IPS-NIHi11 (cell line): ENCODE results near the gene FLT3.

ENCODE experiments used
- DNase-seq: peaks from one replicate; pipeline ENCODE4 v3.0.0; 2012; ENCODE audit warnings: mixed read lengths, low spot score

Gene FLT3

DNA sequence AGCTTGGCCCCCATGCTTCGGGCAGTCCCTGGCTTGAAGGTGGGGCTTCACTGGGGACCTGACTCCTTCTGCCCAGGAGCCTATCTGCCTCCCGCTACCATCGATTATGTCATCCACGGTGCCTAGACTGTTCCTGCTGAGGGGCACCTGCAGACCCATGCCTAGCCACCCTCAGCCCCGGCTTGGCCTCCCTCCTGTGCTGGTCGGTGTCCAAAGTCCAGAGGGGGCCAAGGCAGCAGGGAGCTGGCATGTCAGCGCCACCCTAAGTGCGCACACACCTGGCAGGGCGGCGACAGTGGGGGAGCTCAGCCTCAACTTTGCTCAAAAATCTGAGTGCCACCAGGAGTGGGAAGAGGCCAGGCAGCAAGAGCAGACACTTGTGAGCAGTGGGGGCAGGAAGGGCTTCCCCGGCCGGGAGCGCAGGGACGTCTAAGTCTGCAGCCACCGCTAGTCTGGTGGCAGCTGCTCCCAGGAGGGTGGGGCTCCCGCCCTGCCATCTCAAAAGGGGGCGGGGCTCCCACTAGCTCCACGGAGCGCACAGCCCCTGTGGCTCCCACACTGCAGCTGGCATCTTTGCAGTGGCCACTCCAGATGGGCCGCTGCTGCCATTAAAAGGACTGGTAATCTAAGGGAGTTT, 98.4 kb downstream of the FLT3 start:
- no peak for DNase-seq

DNA sequence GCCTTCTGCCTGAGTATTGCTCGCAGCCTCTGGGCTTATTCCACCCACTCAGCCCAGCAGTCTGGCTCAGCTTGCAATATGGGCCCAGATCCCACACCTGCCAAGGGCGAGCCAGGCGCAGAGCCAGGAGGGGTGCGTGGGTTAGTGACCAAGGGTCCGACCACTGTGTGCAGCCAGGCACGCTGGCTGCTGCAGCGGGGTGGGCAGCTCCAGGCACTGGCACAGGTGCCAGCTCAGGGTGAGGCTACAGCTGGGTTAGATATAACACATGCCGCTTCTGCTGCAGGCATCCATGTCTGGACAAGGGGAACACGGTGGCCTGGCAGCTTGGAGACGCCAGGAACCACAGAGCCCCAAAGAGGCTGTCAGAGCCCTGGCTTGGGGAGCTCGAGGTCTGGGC, 99.3 kb downstream of the FLT3 start:
- DNase-seq = no peak

DNA sequence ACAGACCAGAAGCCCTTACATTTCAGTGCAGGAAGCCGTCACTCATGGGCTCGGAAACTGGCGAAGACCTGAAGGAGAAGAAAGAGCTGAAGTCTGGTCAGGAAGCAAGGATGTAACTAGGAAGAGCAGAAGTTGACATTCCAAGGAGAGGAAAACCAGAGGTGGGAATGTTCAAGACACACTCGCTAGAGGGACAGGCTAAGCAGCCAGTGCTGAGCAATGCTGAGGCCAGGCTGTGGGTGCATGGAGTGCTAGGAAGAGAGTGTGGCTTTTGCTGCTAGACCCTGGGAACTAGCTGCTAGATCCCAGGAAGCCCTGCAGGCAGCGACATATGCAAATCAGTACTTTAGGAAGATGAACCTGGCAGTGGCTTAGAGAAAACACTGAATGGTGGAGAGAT, 99.8 kb downstream of the FLT3 start:
- DNase-seq = peak; percentile 26

DNA sequence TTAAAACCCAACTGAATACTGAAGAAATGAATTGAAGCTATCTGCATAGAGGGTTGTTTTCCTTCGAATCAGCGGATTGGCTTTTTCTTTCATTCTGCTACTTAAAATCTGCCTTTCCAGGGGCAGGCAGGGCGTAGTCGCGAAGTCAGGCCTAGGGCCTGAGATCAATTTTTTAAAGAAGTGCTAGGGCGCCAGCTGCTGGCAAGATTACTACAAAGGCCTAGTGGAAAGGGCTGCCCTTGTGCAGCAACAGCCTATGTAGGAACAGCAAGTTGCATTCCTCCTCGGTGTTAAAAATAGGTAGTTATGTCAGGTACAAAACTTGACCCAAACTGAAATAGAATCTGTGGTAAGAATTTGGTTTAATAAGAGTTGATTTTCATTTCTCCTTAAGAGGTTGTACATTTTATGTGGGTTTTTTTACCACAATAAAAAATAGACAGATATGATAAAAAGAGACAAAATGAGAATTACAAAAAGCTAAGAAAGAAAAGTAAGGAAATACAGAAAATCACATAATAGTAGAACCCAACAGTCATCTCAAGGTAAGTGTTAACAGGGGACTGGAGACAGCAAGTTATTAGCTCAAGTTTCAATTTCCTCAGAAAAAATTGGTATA, 102.4 kb downstream of the FLT3 start:
- peak; percentile 58 for DNase-seq

DNA sequence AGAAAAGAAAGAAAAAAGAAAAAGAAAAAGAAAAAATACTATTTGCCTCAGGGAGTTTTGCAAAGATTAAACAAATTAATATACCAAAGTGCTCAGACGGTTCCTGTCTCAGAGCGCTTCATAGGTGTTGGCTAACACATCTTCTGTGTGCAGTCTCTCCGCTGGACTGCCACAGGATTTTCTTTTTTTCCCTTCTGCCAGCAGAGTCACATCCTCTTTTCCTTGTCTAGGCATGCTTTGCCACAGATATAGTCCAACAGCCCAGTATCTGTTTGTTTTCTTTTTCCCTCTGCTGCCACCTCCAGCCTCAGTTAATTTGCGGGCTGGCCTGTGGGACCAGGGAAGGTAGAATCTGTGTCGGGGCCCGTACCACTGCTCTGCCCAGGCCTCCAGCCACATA, 108.5 kb downstream of the FLT3 start:
- DNase-seq = no peak

DNA sequence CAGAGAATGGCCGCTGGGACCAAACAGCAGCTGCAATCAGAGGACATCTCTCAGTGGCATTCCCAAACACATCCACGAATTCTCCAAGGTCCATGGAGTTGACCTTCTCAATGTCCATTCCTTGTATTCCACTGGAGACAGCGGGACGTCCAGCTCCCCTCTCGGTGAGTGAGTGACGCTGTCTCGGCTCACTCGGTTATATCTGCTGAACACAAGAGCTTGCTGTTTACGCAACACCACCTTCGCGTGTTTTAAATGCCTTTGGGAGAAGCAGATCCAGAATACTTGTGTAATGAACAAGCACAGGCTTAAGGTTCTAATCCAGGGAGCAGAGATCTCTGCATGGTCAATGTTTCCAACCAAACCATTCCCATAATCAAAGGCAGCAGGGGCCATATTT, 111.9 kb downstream of the FLT3 start, which contains the start of gene URAD:
Gene URAD, minus strand, starts transcription at position 174 of the 400 bp plus-strand sequence. Its CDS starts 56 bp downstream, at position 118.
- no peak for DNase-seq

DNA sequence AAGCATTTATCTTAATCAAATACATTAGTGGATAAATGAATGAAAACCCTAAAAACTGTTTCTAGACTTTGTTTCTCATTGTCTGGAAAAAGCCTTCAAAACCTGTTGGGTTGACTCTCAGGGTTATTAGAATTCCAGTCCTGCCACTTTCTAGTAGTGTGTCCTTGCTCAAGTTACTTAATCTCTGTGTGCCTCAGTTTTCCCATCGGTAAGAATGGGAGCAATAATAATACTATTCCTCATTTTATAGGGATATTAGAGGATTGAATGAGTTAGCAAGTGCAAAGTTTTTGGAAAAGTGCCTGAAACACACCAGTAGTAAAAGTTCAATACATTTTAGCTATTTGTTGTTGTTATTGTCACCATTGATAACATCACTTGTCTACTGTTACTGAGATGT, 114.8 kb downstream of the FLT3 start:
- no peak for DNase-seq

DNA sequence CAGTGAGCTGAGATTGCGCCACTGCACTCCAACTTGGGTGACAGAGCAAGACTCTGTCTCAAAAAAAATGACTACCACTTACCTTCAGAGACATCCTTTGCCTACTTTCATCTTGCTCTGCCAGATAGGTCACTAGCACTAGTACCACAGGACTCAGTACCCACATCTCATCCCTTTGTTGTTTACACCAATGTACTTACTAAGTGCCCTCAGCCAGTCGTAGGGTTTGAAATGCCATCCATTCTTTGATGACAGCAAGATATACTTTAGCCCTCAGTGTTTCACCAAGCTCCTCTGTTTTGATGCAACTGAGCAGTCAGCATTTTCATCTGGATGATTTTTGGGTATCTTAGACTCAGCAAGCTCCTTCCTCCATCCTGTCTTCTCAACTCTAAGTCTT, 118.0 kb downstream of the FLT3 start:
- no peak for DNase-seq

DNA sequence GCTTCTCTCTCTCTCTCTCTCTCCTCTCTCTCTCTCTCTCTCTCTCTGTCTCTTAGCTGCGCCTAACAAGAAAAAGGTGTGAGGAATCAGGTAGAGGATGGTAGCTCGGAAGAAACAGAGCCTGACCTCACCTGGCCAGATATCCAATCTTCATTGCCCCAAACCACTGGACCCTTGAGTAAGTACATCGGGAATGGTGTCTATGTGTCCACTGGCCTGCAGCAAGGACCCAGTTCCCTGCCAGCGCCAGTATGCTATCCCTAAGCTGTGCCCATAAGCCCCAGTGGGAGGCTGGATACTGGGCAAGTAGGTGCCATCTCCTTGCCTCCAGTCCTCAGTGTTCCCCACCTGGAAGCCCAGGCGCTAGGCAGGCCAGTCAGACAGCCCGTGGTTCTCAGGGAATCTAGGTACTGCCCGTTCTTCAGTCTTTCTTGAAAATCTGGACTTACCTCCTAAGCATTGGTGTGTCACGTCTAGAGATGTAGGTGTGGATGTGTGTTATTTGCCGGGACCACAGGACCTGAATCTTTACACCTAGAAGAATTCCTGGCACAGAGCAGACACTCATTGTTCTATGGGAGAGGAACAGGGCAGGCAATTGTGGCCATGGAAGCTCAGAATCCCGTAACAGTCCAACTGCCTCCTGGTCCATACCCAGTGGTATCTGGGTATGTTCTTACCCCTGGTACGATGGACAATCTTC, 119.2 kb downstream of the FLT3 start:
- no peak for DNase-seq

DNA sequence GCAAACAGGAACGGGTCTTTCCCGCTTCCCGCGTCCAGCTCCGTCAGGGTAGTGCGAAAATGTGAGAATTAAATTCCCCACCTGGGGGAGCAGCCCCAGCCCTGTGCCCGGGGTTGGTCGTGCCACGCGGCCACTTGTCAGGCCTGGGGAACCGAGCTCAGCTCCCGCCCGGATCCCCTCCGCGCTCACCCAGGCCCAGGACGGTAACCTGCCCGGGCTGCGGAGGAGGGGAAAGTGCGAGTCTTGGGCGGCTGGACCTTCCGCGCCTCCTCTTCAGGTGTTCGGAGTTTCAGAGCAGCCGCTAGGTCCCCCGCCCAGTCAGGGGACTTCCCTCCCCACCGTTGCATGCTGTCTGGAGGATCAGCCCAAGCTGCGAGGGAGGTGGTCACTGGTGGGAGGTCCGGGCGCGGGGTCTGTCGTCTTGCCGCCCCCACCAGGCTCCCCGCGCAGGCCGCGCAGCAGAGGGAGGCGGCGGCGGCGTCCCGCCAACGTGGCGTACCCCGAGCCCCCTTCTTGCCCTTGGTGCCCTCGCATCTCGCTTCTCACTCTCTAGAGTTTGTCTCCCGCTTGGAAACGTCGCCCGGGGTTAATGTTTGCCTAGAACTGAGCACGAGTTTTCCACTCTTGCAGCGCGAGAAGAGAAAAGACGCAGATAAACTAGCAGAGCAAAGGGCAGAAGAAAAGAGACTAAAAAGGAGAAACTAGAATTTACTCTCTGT, 119.9 kb downstream of the FLT3 start:
- no peak for DNase-seq

DNA sequence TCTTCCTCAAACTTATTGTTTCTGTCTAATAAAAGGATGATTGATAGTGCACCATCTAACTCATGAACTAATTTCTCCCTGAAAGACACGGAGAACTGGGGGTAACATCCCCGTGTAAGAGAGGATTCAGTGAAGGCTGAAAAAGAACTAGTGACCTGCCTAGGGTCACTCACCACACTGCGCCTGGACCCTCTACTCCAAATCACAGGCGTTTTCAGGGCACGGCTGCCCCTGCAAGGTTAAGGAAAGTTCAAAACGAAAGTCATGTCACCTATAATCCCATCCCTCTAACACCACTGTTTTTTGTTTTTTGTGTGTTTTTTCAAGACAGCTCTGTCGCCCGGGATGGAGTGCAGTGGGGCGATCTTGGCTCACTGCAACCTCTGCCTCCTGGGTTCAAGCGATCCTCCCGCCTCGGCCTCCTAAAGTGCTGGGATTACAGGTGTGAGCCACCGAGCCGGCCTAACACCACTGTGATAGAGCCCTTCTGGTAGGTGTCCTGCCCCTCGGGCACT, 120.6 kb downstream of the FLT3 start:
- DNase-seq = no peak

DNA sequence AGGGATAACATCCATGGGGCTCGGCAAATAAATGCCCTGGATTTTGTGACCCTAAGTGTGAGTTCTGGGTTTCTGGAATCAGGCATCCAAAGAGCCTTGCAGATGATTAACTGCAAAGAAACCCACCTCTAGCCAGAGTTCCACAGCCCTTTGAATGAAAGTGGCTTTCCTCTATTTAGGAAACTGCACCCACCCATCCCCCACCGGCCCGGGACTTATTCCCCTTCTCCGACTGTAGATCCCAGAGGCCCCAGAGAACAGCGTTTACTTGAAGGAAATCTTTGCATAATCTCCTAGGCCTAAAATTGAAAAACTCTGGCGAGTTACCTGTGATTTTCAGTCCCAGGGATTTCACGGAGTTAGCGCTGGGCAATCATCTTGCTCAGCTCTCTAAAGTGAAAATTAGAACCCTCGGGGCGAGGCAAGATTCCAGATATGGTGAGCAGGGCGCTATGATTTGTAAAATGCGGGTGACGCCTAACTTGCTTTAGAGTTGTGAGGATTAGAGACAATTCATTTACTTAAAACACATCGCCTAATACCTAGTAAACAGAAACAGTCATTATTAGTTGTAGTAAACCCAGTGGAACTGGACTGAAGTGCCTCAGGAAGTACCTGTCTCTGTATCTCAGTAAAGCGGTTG, 121.3 kb downstream of the FLT3 start:
- no peak for DNase-seq

DNA sequence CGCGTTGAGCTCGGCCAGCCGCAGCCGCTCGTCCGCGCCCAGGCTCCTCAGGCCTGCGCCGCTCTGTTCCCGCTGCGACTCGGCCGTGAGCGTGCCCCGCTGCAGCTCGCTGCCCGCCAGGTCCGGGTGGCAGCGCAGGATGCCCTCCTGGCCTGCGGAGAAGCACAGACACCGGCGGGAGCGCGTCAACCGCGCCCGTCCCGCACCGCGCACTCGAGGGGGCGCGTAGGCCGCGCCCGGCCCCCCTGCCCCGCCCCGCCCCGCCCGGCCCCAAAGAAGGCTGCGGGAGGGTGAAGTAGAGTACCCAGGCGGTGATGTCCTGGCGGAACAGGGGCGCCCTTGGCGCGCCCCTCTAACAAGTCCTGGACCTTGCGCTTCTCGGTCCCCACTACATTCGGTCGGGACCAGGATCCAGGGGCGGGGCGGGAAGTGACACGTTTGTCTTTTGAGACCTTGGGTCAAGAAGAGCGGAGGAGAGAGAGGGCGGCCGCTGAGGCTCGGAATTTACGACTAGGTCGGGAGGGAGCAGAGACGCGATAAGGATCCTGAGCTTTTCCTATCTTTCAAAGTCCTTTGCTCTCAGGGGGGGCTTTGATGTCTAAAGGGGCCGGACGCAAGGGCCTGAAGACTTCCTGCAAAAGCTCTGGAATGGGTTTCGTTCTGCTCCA, 121.9 kb downstream of the FLT3 start:
- no peak for DNase-seq

DNA sequence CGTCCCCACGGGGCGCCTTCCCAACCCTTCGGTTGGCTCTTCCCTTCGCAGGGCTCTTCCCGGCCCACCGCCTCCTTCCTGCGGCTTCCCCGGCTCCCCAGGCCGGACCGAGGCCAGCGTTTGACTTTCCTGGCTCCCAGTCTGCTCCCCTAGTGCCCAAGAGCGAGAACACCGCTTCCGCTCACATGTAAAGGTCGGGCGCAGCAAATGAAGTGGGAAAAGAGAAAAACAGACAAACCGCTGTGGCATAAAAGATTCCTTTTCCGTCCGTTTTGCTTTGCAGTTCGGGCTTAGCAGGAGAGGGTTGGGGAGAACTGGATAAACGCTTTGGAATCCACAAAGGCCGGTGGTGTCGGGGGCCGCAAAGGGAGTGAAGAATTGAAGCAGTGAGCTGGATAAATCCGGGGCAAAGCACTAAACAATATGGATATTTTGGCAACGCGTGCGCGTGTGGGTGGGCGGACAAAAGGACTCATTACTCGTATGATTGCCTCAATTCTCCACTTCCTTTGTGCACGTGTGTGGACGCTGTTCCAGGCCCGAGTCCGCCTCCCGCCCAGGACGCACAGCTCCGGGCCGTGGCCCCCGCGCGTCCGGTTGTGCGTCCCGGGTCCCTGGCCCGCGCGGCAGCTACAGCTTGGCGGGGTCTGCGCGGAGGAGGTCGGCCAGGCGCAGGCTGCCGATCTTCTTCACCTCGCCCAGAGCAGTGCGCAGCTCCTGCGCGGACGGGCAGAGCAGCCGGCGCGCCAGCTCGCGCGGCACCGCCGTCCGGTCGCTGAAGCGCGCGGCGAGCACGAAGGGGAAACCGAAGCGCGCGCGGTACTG, 122.7 kb downstream of the FLT3 start:
- no peak for DNase-seq

DNA sequence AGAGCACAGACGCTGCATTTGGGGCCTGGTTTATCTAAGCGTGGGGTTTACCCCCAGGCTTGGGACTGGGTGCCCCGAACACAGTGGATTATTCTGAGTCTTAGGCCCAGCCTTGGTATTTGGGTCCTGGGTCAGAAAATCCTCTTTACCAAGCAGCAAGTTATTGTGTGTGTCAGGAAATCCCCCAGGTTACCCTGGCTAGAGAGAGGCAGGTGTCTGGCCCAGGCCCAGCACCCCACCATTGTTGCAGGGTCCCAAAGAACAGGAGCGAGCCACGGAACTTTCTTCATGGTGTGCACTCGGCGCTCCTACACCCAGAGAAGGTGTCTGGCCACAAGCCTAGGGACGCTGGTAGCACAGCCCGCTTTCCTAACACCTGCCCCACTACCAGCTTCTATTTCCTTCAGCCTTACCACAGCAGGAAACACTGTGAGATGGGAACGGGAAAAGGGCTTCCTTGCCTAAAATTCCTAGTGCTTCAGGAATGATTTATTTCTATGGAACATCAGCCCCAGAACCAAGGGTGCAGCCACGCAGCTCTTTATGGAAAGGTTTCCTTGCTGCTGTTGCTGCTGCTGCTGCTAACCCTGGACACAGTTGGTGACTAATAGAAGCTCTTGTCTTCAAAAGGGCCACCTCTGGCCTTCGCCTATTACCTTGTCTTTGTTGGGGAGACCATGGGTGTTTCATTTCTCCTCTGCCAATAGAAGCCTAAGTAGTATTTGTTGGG, 123.8 kb downstream of the FLT3 start:
- no peak for DNase-seq

DNA sequence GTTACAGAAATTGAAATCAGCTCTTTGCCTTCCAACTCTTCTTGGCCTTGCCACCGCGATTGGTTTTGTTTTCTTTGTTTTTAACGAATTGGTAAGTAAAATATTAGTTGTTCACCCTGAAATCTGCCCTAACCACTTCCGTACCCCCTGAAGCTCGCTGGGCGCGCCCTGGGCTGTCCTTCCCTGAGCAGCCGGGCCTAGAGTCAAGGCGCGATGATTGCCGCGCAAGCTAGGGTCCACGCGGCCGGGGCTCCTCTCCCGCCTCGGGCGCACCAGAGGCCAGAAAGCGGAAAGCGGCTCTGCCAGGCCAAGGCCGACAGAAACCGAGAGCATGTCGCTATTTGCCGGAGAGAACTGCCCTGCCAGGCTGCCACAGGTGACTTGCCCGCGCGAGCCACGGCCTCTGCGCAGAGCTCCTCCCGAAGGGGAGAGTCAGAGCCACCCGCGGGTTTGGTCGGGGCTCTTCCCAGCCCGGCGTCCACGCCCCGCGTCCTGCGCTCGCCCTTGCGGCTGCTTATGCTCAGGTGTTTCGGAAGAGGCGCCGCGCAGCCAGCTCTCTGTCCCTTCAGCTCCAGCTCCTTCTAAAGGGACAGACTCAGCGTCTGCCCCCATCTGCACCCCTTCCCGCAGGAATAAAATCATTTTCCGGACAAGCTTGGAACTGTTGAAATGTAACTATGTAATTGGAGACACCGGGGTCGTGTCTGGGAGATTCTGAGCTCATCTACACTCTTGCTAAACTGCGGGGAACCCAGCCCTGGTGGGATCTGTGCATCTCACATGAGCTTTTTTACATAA, 124.6 kb downstream of the FLT3 start:
- no peak for DNase-seq

DNA sequence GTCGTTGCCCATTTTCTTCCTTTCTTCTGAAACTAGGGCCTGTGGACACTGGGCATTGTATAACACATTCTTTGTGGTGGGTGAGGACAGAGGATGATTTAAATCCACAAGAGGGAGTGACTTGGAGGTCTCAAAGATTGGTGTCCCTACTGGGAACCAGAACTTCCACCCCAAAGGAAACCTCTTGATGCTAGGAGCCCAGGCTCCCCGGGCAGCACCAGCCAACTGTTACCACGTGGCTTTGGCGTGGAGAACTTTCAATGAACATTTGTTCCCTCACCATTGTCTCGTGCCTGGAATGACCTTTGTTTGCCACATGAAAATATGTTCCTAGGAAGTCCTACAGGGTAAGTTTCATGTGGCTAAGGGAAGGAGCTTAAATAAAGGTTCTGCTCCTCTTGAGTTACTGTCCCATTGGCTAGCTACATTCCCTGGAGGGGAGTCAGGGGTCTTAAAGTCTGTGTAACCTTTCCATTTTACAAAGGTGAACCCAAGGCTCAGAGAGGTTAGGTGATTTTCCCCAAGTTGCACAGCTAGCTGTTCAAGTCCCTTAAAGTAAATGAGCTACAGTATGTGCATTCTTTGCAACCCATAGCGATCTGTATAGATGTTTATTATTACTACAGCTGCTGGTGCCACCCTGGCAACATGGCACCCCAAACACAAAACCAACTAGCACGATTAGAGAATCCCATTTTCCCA, 126.3 kb downstream of the FLT3 start:
- DNase-seq = no peak

DNA sequence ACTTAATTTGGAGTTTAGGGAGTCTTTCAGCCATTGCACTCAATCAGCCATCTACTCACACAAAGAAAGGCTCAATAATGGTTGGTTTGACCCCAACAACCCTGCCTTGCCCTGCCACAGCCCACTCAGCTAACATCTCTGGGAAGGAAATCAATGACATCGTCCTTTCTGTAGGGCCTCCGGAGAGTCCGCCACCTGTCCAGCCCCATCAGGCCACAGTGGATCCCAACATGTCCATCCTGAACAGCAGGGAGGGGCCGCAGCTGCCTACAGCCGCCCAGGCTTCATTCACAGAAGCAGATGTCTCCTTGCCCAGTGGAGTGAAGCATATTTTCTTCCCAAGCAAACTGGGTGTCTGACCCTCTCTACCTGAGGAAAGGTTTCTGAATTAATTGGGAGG, 127.1 kb downstream of the FLT3 start:
- no peak for DNase-seq

DNA sequence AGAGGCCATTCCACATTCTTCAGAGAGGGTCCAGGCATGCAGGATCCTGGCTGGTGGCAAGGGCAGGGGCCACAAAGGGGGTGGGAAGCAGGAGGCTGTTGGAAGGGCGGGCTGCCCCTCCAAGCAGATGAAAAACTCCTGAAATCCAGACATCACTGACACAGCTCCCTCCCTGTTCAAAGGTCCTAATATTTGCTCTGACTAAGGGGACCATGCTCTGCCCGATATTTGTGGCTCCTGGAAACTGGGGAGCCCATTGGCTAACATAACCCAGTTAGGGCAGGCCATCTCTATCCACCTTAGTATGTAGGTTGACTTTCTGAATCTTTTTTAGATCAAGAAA, 127.9 kb downstream of the FLT3 start:
- no peak for DNase-seq
